K562 treated with DMSO at 1 percent for 4 hours (cell line): ENCODE results near the gene OVCH1. TPM values are rescaled to one million over a fixed set of nuclear protein-coding genes. Genes with fewer than 3 reads are reported as not detected.

Experiments
- total RNA-seq: library from RNA; unstranded; fragments of 300-600 nt; gene quantifications from 2 replicates; pipeline ENCODE4 v1.2.3, GENCODE V29; 2022; ENCODE audit not compliant: insufficient read depth

The OVCH1 gene, protein sequence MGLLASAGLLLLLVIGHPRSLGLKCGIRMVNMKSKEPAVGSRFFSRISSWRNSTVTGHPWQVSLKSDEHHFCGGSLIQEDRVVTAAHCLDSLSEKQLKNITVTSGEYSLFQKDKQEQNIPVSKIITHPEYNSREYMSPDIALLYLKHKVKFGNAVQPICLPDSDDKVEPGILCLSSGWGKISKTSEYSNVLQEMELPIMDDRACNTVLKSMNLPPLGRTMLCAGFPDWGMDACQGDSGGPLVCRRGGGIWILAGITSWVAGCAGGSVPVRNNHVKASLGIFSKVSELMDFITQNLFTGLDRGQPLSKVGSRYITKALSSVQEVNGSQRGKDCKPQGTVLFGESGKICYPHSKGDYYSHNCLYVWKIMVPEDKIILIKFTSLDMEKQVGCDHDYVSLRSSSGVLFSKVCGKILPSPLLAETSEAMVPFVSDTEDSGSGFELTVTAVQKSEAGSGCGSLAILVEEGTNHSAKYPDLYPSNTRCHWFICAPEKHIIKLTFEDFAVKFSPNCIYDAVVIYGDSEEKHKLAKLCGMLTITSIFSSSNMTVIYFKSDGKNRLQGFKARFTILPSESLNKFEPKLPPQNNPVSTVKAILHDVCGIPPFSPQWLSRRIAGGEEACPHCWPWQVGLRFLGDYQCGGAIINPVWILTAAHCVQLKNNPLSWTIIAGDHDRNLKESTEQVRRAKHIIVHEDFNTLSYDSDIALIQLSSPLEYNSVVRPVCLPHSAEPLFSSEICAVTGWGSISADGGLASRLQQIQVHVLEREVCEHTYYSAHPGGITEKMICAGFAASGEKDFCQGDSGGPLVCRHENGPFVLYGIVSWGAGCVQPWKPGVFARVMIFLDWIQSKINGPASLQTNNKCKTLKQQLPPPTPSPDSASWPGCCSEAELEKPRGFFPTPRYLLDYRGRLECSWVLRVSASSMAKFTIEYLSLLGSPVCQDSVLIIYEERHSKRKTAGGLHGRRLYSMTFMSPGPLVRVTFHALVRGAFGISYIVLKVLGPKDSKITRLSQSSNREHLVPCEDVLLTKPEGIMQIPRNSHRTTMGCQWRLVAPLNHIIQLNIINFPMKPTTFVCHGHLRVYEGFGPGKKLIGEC
- not detected in 2 replicates for total RNA-seq

DNA sequence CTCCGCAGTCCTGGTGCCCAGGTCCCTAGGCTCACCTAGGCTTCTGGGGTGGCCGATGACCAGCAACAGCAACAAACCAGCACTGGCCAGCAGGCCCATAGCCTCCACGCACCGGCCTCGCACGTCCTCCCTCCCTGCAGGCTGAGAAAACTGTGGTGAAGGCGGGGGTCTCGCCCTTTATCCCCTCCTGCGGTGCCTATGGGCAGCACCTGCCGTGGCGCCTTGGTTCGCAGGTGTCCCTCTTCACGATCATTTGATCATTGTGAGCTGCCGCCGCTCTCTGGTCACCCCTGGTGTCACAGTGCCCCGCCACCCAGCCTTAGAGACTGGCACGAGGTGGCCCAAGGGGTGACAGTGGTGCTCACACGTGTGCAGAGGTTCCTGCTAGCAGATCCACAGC lies at the start of gene OVCH1:
TSS of gene OVCH1 (minus strand) at position 99 of the 400 bp plus-strand sequence. CDS start at position 99, 0 bp downstream.

DNA sequence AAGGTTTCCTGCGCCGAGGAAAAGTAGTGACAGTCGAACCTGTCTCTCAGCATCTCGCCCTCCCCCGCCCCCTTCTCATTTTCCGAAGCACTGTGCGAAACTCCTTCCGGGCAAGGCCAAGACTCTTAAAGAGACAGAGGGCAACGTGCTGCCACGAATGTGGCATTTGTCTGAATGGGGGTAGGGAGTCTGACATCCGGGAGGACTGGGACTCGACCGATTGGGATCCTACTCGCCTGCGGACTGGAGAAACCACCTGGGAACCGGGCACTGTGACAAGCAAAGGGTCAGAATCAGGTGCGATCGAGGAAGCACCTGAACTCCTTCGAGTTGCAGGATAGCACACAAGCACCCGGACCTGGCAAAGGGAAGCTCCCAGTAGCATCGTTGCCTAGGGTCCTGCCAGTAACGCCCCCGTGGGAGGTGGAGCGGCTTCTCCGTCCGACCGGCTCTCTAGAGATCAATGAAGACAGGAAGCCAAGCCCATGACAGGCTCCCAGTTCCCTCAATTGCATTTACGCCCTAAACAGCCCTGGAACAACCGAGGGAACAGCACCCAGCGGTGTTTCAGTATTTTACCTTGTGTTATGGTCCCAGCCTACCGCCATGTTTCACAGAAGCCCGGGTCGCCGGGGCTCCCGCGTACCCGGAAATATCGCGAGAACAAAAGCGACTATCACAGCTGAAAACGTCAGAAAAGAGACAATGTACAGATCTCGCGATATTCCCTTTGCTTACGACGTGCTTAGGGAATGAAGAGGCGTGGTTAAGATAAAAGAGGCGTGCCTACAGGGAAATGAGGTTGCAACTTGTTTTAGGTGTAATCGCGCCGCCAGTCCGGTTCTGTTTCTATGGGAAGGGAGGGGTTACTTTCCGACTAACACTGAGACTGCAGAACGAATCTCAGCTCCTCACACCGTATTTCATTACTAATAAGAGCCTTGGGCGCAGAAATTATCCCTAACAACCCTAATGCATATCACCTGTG lies 116.7 kb downstream of the OVCH1 start, which contains the start of gene ERGIC2:
TSS of gene ERGIC2 (minus strand) at position 637 of the 988 bp plus-strand sequence. CDS start 9,539 bp downstream, outside the sequence.

Other genes starting within 250 kb of the OVCH1 start
- gene ERGIC2, start 116.5 kb downstream of the OVCH1 start, total RNA-seq, result 9.5 and 20.2 TPM in 2 replicates